K562 (cell line): ENCODE data around the gene CHERP. TPM values are rescaled to one million over a fixed set of nuclear protein-coding genes. Genes with fewer than 3 reads are reported as not detected.
A peak's percentile ranks its signal among the peaks of the same experiment; 100 is the strongest.

Experiments used
- ATAC-seq: fragments of 200-7000 bp; cut with Tn5 transposase; 3 replicates; pipeline ENCODE4 v1.9.1; 2020; ENCODE audit warnings: moderate library complexity
- BruUV-seq: library from RNA; stranded (reverse); fragments of 400-500 nt; replicated peaks from 2 replicates; lab custom pipeline; 2021; lab: Mats Ljungman, UMichigan
- CTCF ChIA-PET: fragments of 300-600 bp; formaldehyde crosslinking; extraction: SDS; loops from one replicate; lab custom pipeline; 2021; ENCODE audit warnings: low intra/inter-chr PET ratio; lab: Yijun Ruan, JAX
- POLR2A ChIA-PET: fragments of 300-600, 350-650 bp; sonication (Branson Sonifier 250); formaldehyde crosslinking; extraction: SDS; loops from one replicate; lab custom pipeline; 2021; ENCODE audit warnings: antibody characterized with exemption, inconsistent platforms; lab: Yijun Ruan, JAX
- DNase-seq, 4 experiments: peaks; one replicate each; pipeline versions ENCODE4 v3.0.0 to v3.0.0-alpha.2; 2011 to 2018; ENCODE audit warnings: low spot score in 3 of 4, mixed read lengths in 3 of 4; ENCODE audit errors: extremely low read depth in 1 of 4
- FAIRE-seq: peaks from 2 replicates; lab custom pipeline; 2011; peaks lifted over from hg19 to GRCh38; lab: Jason Lieb, UNC
- H2AFZ ChIP-seq: 2 replicates; pipeline ENCODE4 v1.6.0; 2011; ENCODE audit warnings: low read depth, low read length, control low read depth, inconsistent platforms
- H3K27ac ChIP-seq: fragments of 200-600 bp; 3 replicates; pipeline ENCODE4 v1.8.0; 2011; ENCODE audit warnings: low read depth, mild to moderate bottlenecking, control low read depth, inconsistent platforms, low read length, moderate library complexity, mixed read lengths; ENCODE audit errors: extremely low read depth
- H3K27me3 ChIP-seq, 2 experiments: fragments of 300-600 bp in 1 of 2; 2 replicates in 1 of 2; 3 replicates in 1 of 2; pipeline versions ENCODE4 v1.6.0 to v1.8.0; 2011; ENCODE audit warnings: inconsistent platforms in 2 of 2, low read length in 2 of 2, mild to moderate bottlenecking in 1 of 2, mixed read lengths in 1 of 2, moderate library complexity in 1 of 2; ENCODE audit not compliant: control insufficient read depth in 2 of 2, insufficient read depth in 2 of 2
- H3K36me3 ChIP-seq: fragments of 300-600 bp; 3 replicates; pipeline ENCODE4 v1.8.0; 2011; ENCODE audit warnings: mild to moderate bottlenecking, low read length, inconsistent platforms; ENCODE audit not compliant: control insufficient read depth, insufficient read depth
- H3K4me1 ChIP-seq, 2 experiments: fragments of 200-600 bp in 1 of 2; replicated peaks in 1 of 2; 2 replicates in 1 of 2; 3 replicates in 1 of 2; pipeline versions ENCODE4 v1.5.1 to v1.8.0; 2011; ENCODE audit warnings: inconsistent platforms in 2 of 2, low read length in 2 of 2, mild to moderate bottlenecking in 1 of 2, mixed read lengths in 1 of 2, moderate library complexity in 1 of 2; ENCODE audit not compliant: control insufficient read depth in 2 of 2, insufficient read depth in 2 of 2
- H3K4me2 ChIP-seq: 2 replicates; pipeline ENCODE4 v1.6.1; 2011; ENCODE audit warnings: low read length, control low read depth, inconsistent platforms, mixed read lengths; ENCODE audit not compliant: insufficient read depth
- H3K4me3 ChIP-seq: fragments of 200-600 bp; sonication (generic), shearing (Covaris generic); 2 replicates; pipeline ENCODE4 v1.5.1; 2016; ENCODE audit warnings: control low read depth, inconsistent platforms
- H3K79me2 ChIP-seq: fragments of 200-600 bp; 3 replicates; pipeline ENCODE4 v1.8.0; 2011; ENCODE audit warnings: low read length, inconsistent platforms; ENCODE audit not compliant: control insufficient read depth, insufficient read depth
- H3K9ac ChIP-seq, 2 experiments: 2 replicates each; pipeline versions ENCODE4 v1.6.0 to v1.6.1; 2011; ENCODE audit warnings: low read depth in 2 of 2, low read length in 2 of 2, control low read depth in 1 of 2, inconsistent platforms in 1 of 2, mild to moderate bottlenecking in 1 of 2, mixed read lengths in 1 of 2; ENCODE audit not compliant: insufficient read depth in 1 of 2
- H3K9me1 ChIP-seq: one replicate; pipeline ENCODE4 v1.6.0; 2011; ENCODE audit warnings: inconsistent platforms, mild to moderate bottlenecking, low read length, moderate library complexity; ENCODE audit not compliant: control insufficient read depth, insufficient read depth
- H3K9me3 ChIP-seq: replicated peaks from 2 replicates; pipeline ENCODE4 v1.5.1; 2011; ENCODE audit warnings: low read depth, low read length, inconsistent platforms; ENCODE audit not compliant: control insufficient read depth, insufficient read depth
- H4K20me1 ChIP-seq: replicated peaks from 2 replicates; pipeline ENCODE4 v1.6.1; 2011; ENCODE audit warnings: low read length, inconsistent platforms, mixed read lengths; ENCODE audit not compliant: control insufficient read depth, insufficient read depth
- POLR2G ChIP-seq: fragments of 200-400 bp; formaldehyde crosslinking; IDR thresholded peaks from 2 replicates; pipeline ENCODE4 v1.6.1; 2017; ENCODE audit warnings: low read depth, mild to moderate bottlenecking, antibody characterized with exemption, low read length, moderate library complexity
- RBFOX2 ChIP-seq: fragments of 200-400 bp; formaldehyde crosslinking; IDR thresholded peaks from 2 replicates; pipeline ENCODE4 v1.6.1; 2017; ENCODE audit warnings: low read depth, mild to moderate bottlenecking, low read length, moderate library complexity
- ZHX1 ChIP-seq: fragments of 150-350 bp; conservative IDR thresholded peaks from 2 replicates; pipeline ENCODE4 v1.6.1; 2014; ENCODE audit warnings: low read length
- WGBS: fragments of 100-300 bp; shearing (Covaris generic); methylation state at CpG from one replicate; pipeline ENCODE4 v1.1.6; 2016; ENCODE audit warnings: low coverage, mixed read lengths; ENCODE audit not compliant: insufficient coverage; ENCODE audit errors: missing lambda C conversion rate; 5-methylcytosine and 5-hydroxymethylcytosine counted together
- in situ Hi-C: fragments of 300-500 bp; cut with MboI; formaldehyde crosslinking; loops from 4 replicates; pipeline ENCODE4 v1.15.0; 2018; ENCODE audit warnings: inconsistent platforms, mixed read lengths
- intact Hi-C: fragments of 100-400 bp; cut with micrococcal nuclease; formaldehyde crosslinking; loops from 2 replicates; pipeline ENCODE4 v1.14.2; 2022
- polyA plus RNA-seq, 8 experiments: library from polyadenylated mRNA; depleted of rRNA in 4 of 8; stranded (reverse) in 5 of 8; unstranded in 3 of 8; fragments of >200 nt; fragmentation: Nextera tagmentation in 2 of 8; fragmentation: Illumina TruSeq in 1 of 8; extraction: Ambion mirVana in 2 of 8; extraction: Trizol in 1 of 8; gene quantifications; 2 replicates each; pipeline versions ENCODE4 v1.2.1 to v1.2.3, GENCODE V29; 2011 to 2014; ENCODE audit warnings: inconsistent platforms in 1 of 8, missing spikeins in 1 of 8
- total RNA-seq, 7 experiments: library from RNA; depleted of rRNA in 6 of 7; stranded (reverse); fragments of >200 nt in 6 of 7; fragmentation: Illumina TruSeq in 2 of 7; extraction: Trizol in 2 of 7; gene quantifications; 2 replicates each; pipeline versions ENCODE4 v1.2.1 to v1.2.3, GENCODE V29; 2011 to 2021; ENCODE audit warnings: low replicate concordance in 1 of 7

The CHERP gene
- total and polyA plus RNA-seq, 9 of the 15 experiments (the other 6 are each of a cell fraction or from before 2014, with no cell fraction given) = 0.60 to 85.1 (median 7.8) TPM

GRCh38 chr19:16532440-16533234, 9.6 kb downstream of the CHERP start:
- intact Hi-C loops (no loop called here), in situ Hi-C loops (no loop called here)
- TF ChIP-seq POLR2G = peak; percentile 62; the same call in 1 of the 2 replicates
- TF ChIP-seq ZHX1 = no peak
- TF ChIP-seq RBFOX2 = peak; percentile 63
- POLR2A ChIA-PET = interaction anchor here (0.5 to 0.9 kb wide), 2 partner anchors 9 to 38 kb away, joined by 3 to 4 read pairs; no protein-coding TSS in a partner anchor
- no TSS peak for BruUV-seq
- H3K36me3 ChIP-seq = peaks cover 99% of the 10 kb centered on the region
- peaks cover 1% of the 10 kb centered on the region for H3K9me1 ChIP-seq
- H3K27me3 ChIP-seq = no peaks in the 10 kb centered on the region
- ATAC-seq = no peak
- CTCF ChIA-PET = no interaction called here
- no peak overlapping the region for H2AFZ ChIP-seq
- H3K27ac ChIP-seq = no peak overlapping the region
- FAIRE-seq = no peak
- H3K9ac ChIP-seq = peak overlapping the region in 1 of 2 experiments; percentile 52; a peak in 2 of 4 replicates
- H3K9me3 ChIP-seq = no peaks in the 10 kb centered on the region; the same call in 1 of the 2 replicates
- H4K20me1 ChIP-seq = peaks cover 22% of the 10 kb centered on the region
- peaks cover 21% of the 10 kb centered on the region for H3K79me2 ChIP-seq
- DNase-seq = peak in 2 of 4 experiments; percentile 11 to 15
- no peak overlapping the region for H3K4me2 ChIP-seq
- peaks cover 0 to 23% of the 10 kb centered on the region in 2 experiments; a peak in 1 of 5 replicates for H3K4me1 ChIP-seq
- no peak overlapping the region for H3K4me3 ChIP-seq
- WGBS = 96% methylated on average over 27 of the region's 47 CpGs
